ENCODE measurements around the gene RAB5B.
"Not testable (repeated sequence)": the region's sequence is repeated elsewhere in the genome, so short reads cannot be mapped to it uniquely, and the experiment has no call there.

RAB5B gene

DNA sequence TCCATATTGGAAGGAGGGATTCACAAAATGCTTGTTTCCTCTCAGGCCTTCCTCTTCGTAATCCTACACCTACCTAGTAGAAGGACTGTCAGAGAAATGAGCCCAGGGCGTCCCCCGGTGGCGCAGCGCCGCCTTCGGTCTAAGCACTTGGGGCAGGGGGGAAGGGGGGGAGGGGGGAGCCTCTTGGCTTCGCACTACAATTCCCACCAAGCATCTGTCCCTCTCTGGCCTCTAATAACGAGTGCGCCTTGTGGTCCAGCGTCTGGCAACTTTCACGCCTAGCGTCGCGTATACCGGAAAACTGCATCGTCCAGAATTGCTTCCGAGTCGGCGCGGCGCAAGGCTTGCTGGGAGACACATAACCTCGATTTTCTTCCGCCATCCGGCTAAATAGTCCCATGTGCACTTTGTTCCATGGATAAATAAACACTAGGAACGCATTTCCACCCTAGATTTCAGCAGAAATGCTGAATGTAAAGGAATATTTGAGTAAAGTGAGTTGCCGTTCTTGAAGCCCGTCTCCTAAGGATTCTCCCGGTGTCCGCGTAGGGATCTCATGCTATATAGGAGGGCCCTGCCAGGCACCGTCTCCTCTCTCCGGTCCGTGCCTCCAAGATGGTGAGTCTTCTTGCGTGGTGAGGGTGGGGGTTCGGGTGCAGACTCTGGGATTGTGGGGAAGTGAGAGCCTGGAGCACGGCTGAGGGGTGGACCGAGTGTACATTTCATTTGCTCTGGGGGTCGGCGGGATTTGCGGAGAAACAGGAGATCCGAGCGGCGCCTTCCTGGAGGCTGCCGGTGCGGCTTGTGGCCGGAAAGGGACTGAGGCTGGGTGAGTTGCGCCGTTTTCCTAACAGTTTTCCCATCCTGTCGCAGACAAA, 67.9 kb downstream of the RAB5B start, which contains the start of gene RPS26:
RPS26 (plus strand) TSS at position 367 of the 878 bp plus-strand sequence; CDS start at position 616, 249 bp downstream.
- peaks cover 17% of the 10 kb centered on the region for H3K79me2 ChIP-seq (ENCODE audit: insufficient read depth, low read length)
- no peaks in the 10 kb centered on the region for H3F3A ChIP-seq (ENCODE audit: insufficient read depth, low read length)
- peak within 1 kb of the TSS; percentile 87 for H3K4me3 ChIP-seq (ENCODE audit: low read depth, low read length, poor library complexity, severe bottlenecking)
- H3K9ac ChIP-seq (ENCODE audit: low read length): peak within 1 kb of the TSS; percentile 81
- no peaks in the 10 kb centered on the region for H3K9me2 ChIP-seq (ENCODE audit: low read depth, low read length)
- H3K4me1 ChIP-seq (ENCODE audit: insufficient read depth, low read length, severe bottlenecking): peaks cover 27% of the 10 kb centered on the region
- H4K20me1 ChIP-seq (ENCODE audit: insufficient read depth, low read length): no peaks in the 10 kb centered on the region
- H3K27ac ChIP-seq (ENCODE audit: low read depth, low read length, poor library complexity, severe bottlenecking): peak within 1 kb of the TSS; percentile 65
- peak within 1 kb of the TSS; percentile 96 for H3K4me2 ChIP-seq (ENCODE audit: low read length)
- no peaks in the 10 kb centered on the region for H3K9me3 ChIP-seq (ENCODE audit: low read length)
- peaks cover 38% of the 10 kb centered on the region for H3K36me3 ChIP-seq (ENCODE audit: insufficient read depth, low read length)
- TF ChIP-seq, protein P1, sequence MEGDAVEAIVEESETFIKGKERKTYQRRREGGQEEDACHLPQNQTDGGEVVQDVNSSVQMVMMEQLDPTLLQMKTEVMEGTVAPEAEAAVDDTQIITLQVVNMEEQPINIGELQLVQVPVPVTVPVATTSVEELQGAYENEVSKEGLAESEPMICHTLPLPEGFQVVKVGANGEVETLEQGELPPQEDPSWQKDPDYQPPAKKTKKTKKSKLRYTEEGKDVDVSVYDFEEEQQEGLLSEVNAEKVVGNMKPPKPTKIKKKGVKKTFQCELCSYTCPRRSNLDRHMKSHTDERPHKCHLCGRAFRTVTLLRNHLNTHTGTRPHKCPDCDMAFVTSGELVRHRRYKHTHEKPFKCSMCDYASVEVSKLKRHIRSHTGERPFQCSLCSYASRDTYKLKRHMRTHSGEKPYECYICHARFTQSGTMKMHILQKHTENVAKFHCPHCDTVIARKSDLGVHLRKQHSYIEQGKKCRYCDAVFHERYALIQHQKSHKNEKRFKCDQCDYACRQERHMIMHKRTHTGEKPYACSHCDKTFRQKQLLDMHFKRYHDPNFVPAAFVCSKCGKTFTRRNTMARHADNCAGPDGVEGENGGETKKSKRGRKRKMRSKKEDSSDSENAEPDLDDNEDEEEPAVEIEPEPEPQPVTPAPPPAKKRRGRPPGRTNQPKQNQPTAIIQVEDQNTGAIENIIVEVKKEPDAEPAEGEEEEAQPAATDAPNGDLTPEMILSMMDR (IDR thresholded peaks at IDR 0.05; ENCODE audit: low read length): peak; percentile 62
- TF ChIP-seq EZH2 (IDR thresholded peaks at IDR 0.05; ENCODE audit: borderline replicate concordance, low read length): no peak
- H2AFZ ChIP-seq (ENCODE audit: low read length): peak within 1 kb of the TSS; percentile 32
- H3K27me3 ChIP-seq (ENCODE audit: insufficient read depth, low read length): no peaks in the 10 kb centered on the region

DNA sequence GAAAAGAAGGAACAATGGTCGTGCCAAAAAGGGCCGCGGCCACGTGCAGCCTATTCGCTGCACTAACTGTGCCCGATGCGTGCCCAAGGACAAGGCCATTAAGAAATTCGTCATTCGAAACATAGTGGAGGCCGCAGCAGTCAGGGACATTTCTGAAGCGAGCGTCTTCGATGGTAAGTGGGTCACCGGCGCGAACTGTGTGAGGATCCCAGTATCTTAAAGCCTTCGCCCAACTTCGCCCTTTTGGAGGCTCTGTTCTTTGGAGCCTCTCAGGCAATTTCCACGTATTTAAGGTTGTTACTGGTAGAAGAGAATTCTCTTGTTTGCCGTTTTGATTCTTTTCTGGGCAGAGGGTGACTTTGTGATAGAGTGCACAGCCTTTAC, 68.5 kb downstream of the RAB5B start:
- H2AFZ ChIP-seq (ENCODE audit: low read length); H3K9me3 ChIP-seq (ENCODE audit: low read length); H4K20me1 ChIP-seq (ENCODE audit: insufficient read depth, low read length); H3K9me2 ChIP-seq (ENCODE audit: low read depth, low read length); H3K27me3 ChIP-seq (ENCODE audit: insufficient read depth, low read length); H3F3A ChIP-seq (ENCODE audit: insufficient read depth, low read length): not testable (repeated sequence)
- Histone ChIP-seq H3K9ac (ENCODE audit: low read length) (peak overlapping the region; percentile 81), H3K4me1 (ENCODE audit: insufficient read depth, low read length, severe bottlenecking) (peaks cover 30% of the 10 kb centered on the region), H3K4me3 (ENCODE audit: low read depth, low read length, poor library complexity, severe bottlenecking) (peak overlapping the region; percentile 87), H3K4me2 (ENCODE audit: low read length) (peak overlapping the region; percentile 96), H3K27ac (ENCODE audit: low read depth, low read length, poor library complexity, severe bottlenecking) (peak overlapping the region; percentile 65), H3K79me2 (ENCODE audit: insufficient read depth, low read length) (peaks cover 17% of the 10 kb centered on the region), H3K36me3 (ENCODE audit: insufficient read depth, low read length) (peaks cover 38% of the 10 kb centered on the region)

DNA sequence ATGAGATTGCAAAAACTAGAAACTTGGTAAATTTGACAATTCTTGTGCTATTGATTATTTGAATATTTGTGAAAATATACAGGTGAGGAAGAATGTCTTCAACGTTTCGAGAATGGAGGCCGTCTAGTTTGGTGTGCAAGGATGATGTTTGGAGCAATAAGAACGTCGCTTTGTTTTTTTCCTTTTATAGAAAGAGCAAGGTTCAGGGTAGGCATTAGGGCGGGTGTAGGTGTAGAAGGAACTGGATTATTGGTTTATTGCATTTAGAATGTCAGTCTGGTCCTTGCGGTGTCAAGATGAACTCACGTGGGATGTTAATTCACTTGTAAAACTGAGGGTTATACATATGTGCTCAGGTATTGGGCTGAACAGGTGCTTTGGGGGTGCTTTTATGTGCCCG, 69.0 kb downstream of the RAB5B start:
- Histone ChIP-seq H3K4me2 (ENCODE audit: low read length) (peak overlapping the region; percentile 96), H4K20me1 (ENCODE audit: insufficient read depth, low read length) (no peaks in the 10 kb centered on the region), H3K27me3 (ENCODE audit: insufficient read depth, low read length) (no peaks in the 10 kb centered on the region), H3K9me3 (ENCODE audit: low read length) (no peaks in the 10 kb centered on the region), H3K9ac (ENCODE audit: low read length) (peak overlapping the region; percentile 81), H3K27ac (ENCODE audit: low read depth, low read length, poor library complexity, severe bottlenecking) (peak overlapping the region; percentile 65), H2AFZ (ENCODE audit: low read length) (no peak overlapping the region), H3K4me1 (ENCODE audit: insufficient read depth, low read length, severe bottlenecking) (peaks cover 30% of the 10 kb centered on the region), H3K9me2 (ENCODE audit: low read depth, low read length) (no peaks in the 10 kb centered on the region), H3K36me3 (ENCODE audit: insufficient read depth, low read length) (peaks cover 38% of the 10 kb centered on the region), H3K79me2 (ENCODE audit: insufficient read depth, low read length) (peaks cover 17% of the 10 kb centered on the region), H3K4me3 (ENCODE audit: low read depth, low read length, poor library complexity, severe bottlenecking) (peak overlapping the region; percentile 87), H3F3A (ENCODE audit: insufficient read depth, low read length) (no peaks in the 10 kb centered on the region)
- TF ChIP-seq EZH2 (IDR thresholded peaks at IDR 0.05; ENCODE audit: borderline replicate concordance, low read length): no peak
- TF ChIP-seq, protein P1 (IDR thresholded peaks at IDR 0.05; ENCODE audit: low read length): no peak

All from OCI-LY1 (cell line).